Embryonic facial prominence (tissue), 1 donor: ENCODE results near the gene NDUFS6.
"Not testable (repeated sequence)": the region's sequence is repeated elsewhere in the genome, so short reads cannot be mapped to it uniquely, and the experiment has no call there.

Experiments
- DNase-seq: peaks from one replicate; pipeline ENCODE4 v3.0.0-alpha.2; 2016; ENCODE audit errors: extremely low spot score

The NDUFS6 gene

GRCh38 chr5:1815881-1816292, 14.7 kb downstream of the NDUFS6 start:
- no peak for DNase-seq

GRCh38 chr5:1816495-1817089, 15.4 kb downstream of the NDUFS6 start:
- DNase-seq = not testable (repeated sequence)

- no peak for DNase-seq
These were observed 16.2 kb downstream of the NDUFS6 start for GRCh38 chr5:1817261-1818043.

- DNase-seq = no peak
These were observed 17.6 kb downstream of the NDUFS6 start for GRCh38 chr5:1818784-1819183.

GRCh38 chr5:1819458-1819857, 18.3 kb downstream of the NDUFS6 start:
- no peak for DNase-seq

- DNase-seq = no peak
These were observed 19.2 kb downstream of the NDUFS6 start for GRCh38 chr5:1820381-1820780.

- DNase-seq = no peak
These were observed 19.7 kb downstream of the NDUFS6 start for GRCh38 chr5:1820926-1821325.

GRCh38 chr5:1821862-1822261, 20.7 kb downstream of the NDUFS6 start:
- DNase-seq = no peak

- no peak for DNase-seq
These were observed 22.3 kb downstream of the NDUFS6 start for GRCh38 chr5:1823381-1824034.

GRCh38 chr5:1824109-1824821, 23.1 kb downstream of the NDUFS6 start:
- no peak for DNase-seq

GRCh38 chr5:1824903-1825841, 24.0 kb downstream of the NDUFS6 start:
- no peak for DNase-seq

GRCh38 chr5:1826235-1826980, 25.2 kb downstream of the NDUFS6 start:
- no peak for DNase-seq

GRCh38 chr5:1827025-1827885, 26.0 kb downstream of the NDUFS6 start:
- no peak for DNase-seq

- no peak for DNase-seq
These were observed 26.7 kb downstream of the NDUFS6 start for GRCh38 chr5:1827886-1828397.

GRCh38 chr5:1830571-1831228, 29.5 kb downstream of the NDUFS6 start:
- DNase-seq = no peak

- no peak for DNase-seq
These were observed 30.1 kb downstream of the NDUFS6 start for GRCh38 chr5:1831257-1831656.

GRCh38 chr5:1831677-1832313, 30.6 kb downstream of the NDUFS6 start:
- DNase-seq = no peak
